Natural killer cell (primary cell): ENCODE results near the gene PRSS21. TPM values are rescaled to one million over a fixed set of nuclear protein-coding genes. Genes with fewer than 3 reads are reported as not detected.

Source experiments
- ATAC-seq, 3 donors: fragments of 150-1000 bp in 2 of 3; fragments of 200-7000 bp in 1 of 3; cut with Tn5 transposase; 1 replicate in 1 of 3; 2 replicates in 2 of 3; pipeline ENCODE4 v1.10.0; 2021; ENCODE audit warnings: mild to moderate bottlenecking in 2 of 3, moderate library complexity in 2 of 3
- DNase-seq, 2 donors: peaks; one replicate each; pipeline versions ENCODE4 v3.0.0 to v3.0.0-alpha.2; 2013 to 2021; ENCODE audit warnings: mixed read lengths in 1 of 2
- H3K27ac ChIP-seq: one replicate; pipeline ENCODE4 v1.5.1; 2013; ENCODE audit warnings: mild to moderate bottlenecking, low read length
- H3K27me3 ChIP-seq: one replicate; pipeline ENCODE4 v1.6.1; 2013; ENCODE audit warnings: low read length; ENCODE audit not compliant: control insufficient read depth, insufficient read depth
- H3K36me3 ChIP-seq: one replicate; pipeline ENCODE4 v1.6.1; 2013; ENCODE audit warnings: low read length; ENCODE audit not compliant: control insufficient read depth, insufficient read depth
- H3K4me1 ChIP-seq: one replicate; pipeline ENCODE4 v1.6.1; 2013; ENCODE audit warnings: low read length; ENCODE audit not compliant: control insufficient read depth, insufficient read depth
- H3K4me3 ChIP-seq: one replicate; pipeline ENCODE4 v1.5.1; 2013; ENCODE audit warnings: low read length
- H3K9me3 ChIP-seq: one replicate; pipeline ENCODE4 v1.6.1; 2013; ENCODE audit warnings: low read length; ENCODE audit not compliant: control insufficient read depth, insufficient read depth
- H3K27ac Mint-ChIP-seq, 2 donors: one replicate each; pipeline ENCODE4 v1.8.0; 2022; ENCODE audit warnings: mild to moderate bottlenecking in 2 of 2, mixed read lengths in 2 of 2, moderate library complexity in 1 of 2
- H3K27me3 Mint-ChIP-seq, 2 donors: one replicate each; pipeline ENCODE4 v1.8.0; 2022; ENCODE audit warnings: low read depth in 2 of 2, mixed read lengths in 2 of 2
- H3K36me3 Mint-ChIP-seq: one replicate; pipeline ENCODE4 v1.8.0; 2022; ENCODE audit warnings: mixed read lengths
- H3K4me1 Mint-ChIP-seq, 2 donors: one replicate each; pipeline ENCODE4 v1.8.0; 2022; ENCODE audit warnings: mixed read lengths in 2 of 2
- H3K4me3 Mint-ChIP-seq: one replicate; pipeline ENCODE4 v1.8.0; 2022; ENCODE audit warnings: mild to moderate bottlenecking, moderate library complexity, mixed read lengths
- H3K9me3 Mint-ChIP-seq, 2 donors: one replicate each; pipeline ENCODE4 v1.8.0; 2022; ENCODE audit warnings: mixed read lengths in 2 of 2
- CTCF ChIP-seq: fragments of 200-600 bp; IDR thresholded peaks from one replicate; pipeline ENCODE4 v1.8.0; 2022; ENCODE audit warnings: antibody characterized with exemption
- WGBS: methylation state at CpG from one replicate; pipeline ENCODE4 v1.1.7; 2013; ENCODE audit warnings: missing lambda C conversion rate; ENCODE audit not compliant: insufficient coverage; 5-methylcytosine and 5-hydroxymethylcytosine counted together
- intact Hi-C: fragments of 100-400 bp; cut with micrococcal nuclease; formaldehyde crosslinking; loops from one replicate; pipeline ENCODE4 v1.14.2; 2022
- total RNA-seq, 4 donors: library from RNA; stranded (reverse); fragments of 120-200 nt in 1 of 4; gene quantifications; one replicate each; pipeline versions ENCODE4 v1.2.3 to v1.2.4, GENCODE V29; 2013 to 2022

The PRSS21 gene
- total RNA-seq, 3 donors from 2014 or later (not counting 1 experiment from before 2014, with no cell fraction given), result 0.64 to 6.6 TPM; not detected in 1

DNA sequence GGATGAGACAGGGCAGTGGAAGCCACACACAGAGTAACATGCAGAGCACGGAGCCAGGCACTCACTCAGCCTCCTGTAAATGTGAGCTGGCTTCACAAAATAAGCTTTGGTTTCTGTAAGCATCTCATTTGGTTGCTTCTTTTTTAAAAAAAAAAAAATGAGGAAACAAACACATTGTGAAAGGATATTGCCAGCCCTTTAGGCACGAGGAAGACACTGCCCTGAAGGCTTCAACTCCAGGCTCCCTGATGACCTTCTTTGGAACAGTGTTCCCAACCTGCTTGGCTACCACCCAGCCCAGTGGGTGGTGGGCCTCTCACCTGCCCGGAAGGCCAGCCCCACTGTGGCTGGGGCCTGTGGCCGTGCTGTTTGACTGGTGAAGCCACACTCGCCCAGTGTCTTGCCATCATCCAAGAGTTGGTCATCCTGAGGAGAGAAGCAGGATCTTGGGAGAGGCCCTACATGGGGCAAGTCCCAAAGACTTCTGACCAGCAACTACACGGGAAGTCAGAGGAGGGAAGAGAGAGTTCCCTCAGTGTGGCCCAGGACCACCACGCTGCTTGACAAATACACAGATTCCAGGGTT lies 41.8 kb upstream of the PRSS21 start:
- Histone ChIP-seq H3K36me3 (peaks cover 36% of the 10 kb centered on the region), H3K27ac (no peak overlapping the region), H3K4me3 (no peak overlapping the region), H3K9me3 (no peaks in the 10 kb centered on the region), H3K27me3 (no peaks in the 10 kb centered on the region), H3K4me1 (peaks cover 46% of the 10 kb centered on the region)
- intact Hi-C loops, result no loop called here
- Mint-ChIP-seq H3K9me3 (no peaks in the 10 kb centered on the region), H3K27me3 (no peaks in the 10 kb centered on the region), H3K4me1 (peaks cover 29 to 37% of the 10 kb centered on the region in 2 donors), H3K36me3 (peaks cover 8% of the 10 kb centered on the region), H3K4me3 (peak overlapping the region; percentile 89), H3K27ac (peak overlapping the region in 1 of 2 donors; percentile 93)
- no peak for DNase-seq
- TF ChIP-seq CTCF, result no peak
- 86% methylated on average over 7 of the region's 7 CpGs for WGBS
- ATAC-seq, result no peak

GRCh38 chr16:2775765-2776499 lies 41.1 kb upstream of the PRSS21 start:
- intact Hi-C loops, result loop anchor here (2.0 kb wide), 1 partner anchor 23 kb away; the partner anchor contains the start of gene SRRM2
- peak overlapping the region; percentile 89 for H3K4me3 Mint-ChIP-seq
- peak overlapping the region; percentile 73 for H3K4me3 ChIP-seq
- peak overlapping the region; percentile 79 for H3K27ac ChIP-seq
- H3K27me3 Mint-ChIP-seq, result no peaks in the 10 kb centered on the region
- DNase-seq, result peak in 1 of 2 donors; percentile 16
- no peaks in the 10 kb centered on the region for H3K9me3 Mint-ChIP-seq
- 72% methylated on average over 11 of the region's 11 CpGs for WGBS
- peaks cover 8% of the 10 kb centered on the region for H3K36me3 Mint-ChIP-seq
- peaks cover 46% of the 10 kb centered on the region for H3K4me1 ChIP-seq
- no peak for TF ChIP-seq CTCF
- H3K4me1 Mint-ChIP-seq, result peaks cover 29 to 41% of the 10 kb centered on the region in 2 donors
- peak overlapping the region; percentile 93 to 95 for H3K27ac Mint-ChIP-seq
- no peaks in the 10 kb centered on the region for H3K27me3 ChIP-seq
- H3K9me3 ChIP-seq, result no peaks in the 10 kb centered on the region
- peaks cover 30% of the 10 kb centered on the region for H3K36me3 ChIP-seq
- ATAC-seq, result no peak

DNA sequence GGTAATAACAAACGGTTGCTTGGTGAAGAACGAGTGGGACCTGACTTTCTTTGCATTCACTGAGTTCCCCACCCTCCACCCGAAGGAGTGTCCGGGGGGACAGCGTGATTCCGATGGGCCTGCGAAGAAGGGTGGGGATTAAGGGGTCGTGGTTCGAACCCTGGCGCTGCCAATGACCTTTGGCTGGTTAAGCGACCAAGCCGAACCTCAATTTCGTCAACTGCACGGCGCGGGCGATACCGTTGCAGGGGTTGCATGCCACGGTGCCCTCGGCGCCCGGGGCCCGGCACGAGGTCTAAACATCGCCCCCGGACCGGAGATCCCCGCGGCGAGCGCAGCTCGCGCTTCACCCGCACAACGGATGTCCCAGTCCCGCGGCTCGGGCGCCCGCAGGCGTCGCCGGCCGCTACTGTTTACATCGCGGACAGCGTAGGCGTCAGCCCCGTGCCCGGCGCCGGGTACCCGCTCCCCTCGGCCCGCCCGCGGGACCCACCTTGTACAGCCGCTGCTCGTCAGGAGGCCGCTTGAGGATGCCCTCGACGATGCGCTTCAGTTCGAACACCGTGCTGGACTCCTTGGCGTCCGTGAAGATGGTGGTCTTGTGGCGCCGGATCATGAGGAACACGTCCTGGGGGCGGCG lies 40.4 kb upstream of the PRSS21 start:
- intact Hi-C loops, result loop anchor here (2.0 kb wide), 1 partner anchor 24 kb away; the partner anchor contains the start of gene SRRM2
- Histone ChIP-seq H3K27ac (peak overlapping the region; percentile 79), H3K9me3 (no peaks in the 10 kb centered on the region), H3K4me1 (peaks cover 49% of the 10 kb centered on the region), H3K27me3 (no peaks in the 10 kb centered on the region), H3K4me3 (peak overlapping the region; percentile 73), H3K36me3 (peaks cover 23% of the 10 kb centered on the region)
- Mint-ChIP-seq H3K4me3 (peak overlapping the region; percentile 89), H3K4me1 (peaks cover 29 to 38% of the 10 kb centered on the region in 2 donors), H3K27ac (peak overlapping the region; percentile 93 to 95), H3K27me3 (no peaks in the 10 kb centered on the region), H3K9me3 (no peaks in the 10 kb centered on the region), H3K36me3 (peaks cover 8% of the 10 kb centered on the region)
- under 1% methylated on average over 70 of the region's 72 CpGs for WGBS
- TF ChIP-seq CTCF, result no peak
- ATAC-seq (peak; percentile 34 to 56 (median 53)), DNase-seq (peak; percentile 51 to 63)
